DMS114 treated with DMSO at 0.1 percent for 48 hours (cell line): ENCODE data around the gene DPY19L1.
"Not testable (repeated sequence)": the region's sequence is repeated elsewhere in the genome, so short reads cannot be mapped to it uniquely, and the experiment has no call there.

ENCODE experiments used
- DNase-seq: peaks from one replicate; lab custom pipeline; 2025; ENCODE audit not compliant: unreplicated experiment; lab: John Stamatoyannopoulos, UW

The DPY19L1 gene

GRCh38 chr7:35035511-35035961 is 1.7 kb downstream of the DPY19L1 start:
- no peak for DNase-seq

GRCh38 chr7:35032166-35032565 is 5.1 kb downstream of the DPY19L1 start:
- no peak for DNase-seq

- no peak for DNase-seq
Observed at GRCh38 chr7:35030848-35031247, 6.4 kb downstream of the DPY19L1 start.

DNA sequence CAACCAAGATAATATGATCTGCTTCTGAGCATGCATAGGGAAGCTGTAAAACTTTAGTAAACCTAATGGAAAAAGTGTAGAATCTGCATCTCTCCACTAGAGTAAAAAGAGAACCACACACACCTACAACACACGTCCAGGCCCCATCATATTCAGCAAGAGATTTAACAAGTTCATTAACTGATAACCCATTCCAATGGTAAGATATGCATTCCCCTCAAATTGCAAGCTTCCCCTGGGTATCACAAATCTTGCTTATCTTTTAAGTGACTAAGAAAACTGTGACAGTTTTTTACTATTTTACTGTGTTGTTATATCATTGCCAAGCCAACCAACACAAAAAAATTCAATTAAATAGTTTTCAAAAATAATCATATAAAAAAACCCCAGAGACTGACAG is 8.0 kb downstream of the DPY19L1 start:
- no peak for DNase-seq

DNA sequence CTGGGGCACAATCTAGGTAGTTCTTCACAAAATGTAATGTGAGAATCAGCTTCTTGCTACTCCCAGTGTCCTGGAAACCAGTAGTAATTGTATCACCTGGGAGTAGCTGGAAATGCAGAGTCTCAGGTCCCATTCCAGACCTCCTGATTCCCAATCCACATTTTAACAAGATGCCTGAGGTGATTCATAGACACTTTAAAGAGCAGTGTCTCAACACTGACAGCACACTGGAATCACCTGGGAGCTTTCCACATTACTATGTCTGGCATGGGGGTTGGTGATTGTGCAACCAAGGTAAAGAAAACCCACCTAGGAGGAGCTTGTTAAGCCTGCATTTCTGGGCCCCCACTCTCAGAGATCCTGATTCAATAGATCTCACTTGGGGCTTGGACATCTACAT is 11.1 kb downstream of the DPY19L1 start:
- no peak for DNase-seq

DNA sequence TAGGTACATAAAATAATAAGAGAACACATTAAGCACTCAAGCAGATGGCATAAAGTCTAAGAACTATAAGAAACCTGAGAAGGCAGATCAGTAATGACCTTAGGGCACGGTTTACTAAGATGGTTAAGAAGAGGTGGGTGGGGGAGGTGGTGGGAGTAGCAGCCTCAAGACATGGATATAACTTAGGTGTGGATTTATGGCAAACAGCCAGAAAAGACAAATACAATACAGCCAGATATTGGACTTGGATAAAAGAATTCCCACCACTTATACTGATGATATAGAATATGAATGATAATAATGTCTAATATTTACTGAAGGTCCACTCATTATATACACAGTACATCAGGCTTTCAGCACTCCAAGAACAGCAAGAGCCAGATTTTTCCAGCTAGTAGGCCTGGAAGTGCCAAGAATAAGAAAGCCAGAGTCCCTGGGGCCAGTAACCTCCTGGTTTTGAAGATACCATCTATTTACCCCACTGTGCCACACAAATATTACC is 11.9 kb downstream of the DPY19L1 start:
- no peak for DNase-seq

DNA sequence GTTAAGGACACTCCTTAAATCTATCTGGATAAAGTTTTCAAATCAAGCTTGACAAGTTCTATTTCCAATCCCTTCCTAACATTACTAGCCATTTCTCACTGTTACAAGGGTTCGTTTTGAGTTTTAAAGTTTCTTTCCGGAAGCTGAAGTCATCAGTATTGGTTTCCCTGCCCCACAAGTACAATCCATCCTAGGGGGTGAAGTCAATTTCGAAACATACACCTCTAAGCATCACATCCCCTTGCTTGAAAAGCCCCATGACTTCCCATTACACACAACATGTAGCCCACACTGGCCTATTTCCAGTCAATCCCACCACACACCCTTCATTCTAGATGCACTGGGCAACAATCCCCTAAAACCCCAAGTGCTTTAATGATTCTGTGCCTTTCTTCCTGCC is 13.0 kb downstream of the DPY19L1 start:
- DNase-seq = no peak

- no peak for DNase-seq
Observed at GRCh38 chr7:35022725-35023124, 14.6 kb downstream of the DPY19L1 start.

- no peak for DNase-seq
Observed at GRCh38 chr7:35021445-35021844, 15.8 kb downstream of the DPY19L1 start.

DNA sequence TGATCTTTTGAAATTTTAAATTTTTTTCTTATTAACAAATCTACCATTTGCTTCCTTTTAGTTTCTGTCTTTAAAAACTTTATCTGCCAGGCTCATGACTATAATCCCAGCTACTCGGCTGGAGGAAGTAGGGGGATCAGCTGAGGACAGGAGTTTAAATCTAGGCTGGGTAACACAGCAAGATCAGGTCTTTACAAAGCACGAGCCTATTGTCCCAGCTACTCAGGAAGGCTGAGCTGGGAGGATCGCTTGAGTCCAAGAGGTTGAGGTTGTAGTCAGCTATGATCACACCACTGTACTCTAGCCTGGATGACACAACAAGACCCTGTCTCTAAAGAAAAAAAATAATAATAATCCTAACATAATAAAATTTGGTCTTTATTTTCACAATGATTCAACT is 17.5 kb downstream of the DPY19L1 start:
- no peak for DNase-seq

GRCh38 chr7:35019179-35019729 is 18.0 kb downstream of the DPY19L1 start:
- no peak for DNase-seq

- DNase-seq = no peak
Observed at GRCh38 chr7:35015346-35015859, 21.9 kb downstream of the DPY19L1 start.

DNA sequence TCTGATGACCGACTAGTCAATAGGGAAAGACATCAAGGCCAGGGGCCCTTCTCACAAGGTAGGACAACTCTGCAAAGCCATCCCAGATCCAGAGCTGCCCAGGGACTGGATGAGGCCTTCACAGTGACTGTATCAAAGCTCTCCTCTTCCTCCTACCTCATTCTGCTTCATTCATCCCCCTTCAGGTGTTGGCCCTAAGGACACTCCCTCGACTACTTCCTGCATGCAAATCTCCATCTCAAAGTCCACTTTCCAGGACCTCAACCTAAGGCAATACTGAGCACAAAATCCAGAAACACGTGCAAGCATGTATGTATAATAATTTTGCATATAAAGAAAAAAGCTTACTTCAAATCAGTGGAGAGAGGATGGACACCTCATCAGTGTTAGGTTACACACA is 25.1 kb downstream of the DPY19L1 start:
- no peak for DNase-seq

DNA sequence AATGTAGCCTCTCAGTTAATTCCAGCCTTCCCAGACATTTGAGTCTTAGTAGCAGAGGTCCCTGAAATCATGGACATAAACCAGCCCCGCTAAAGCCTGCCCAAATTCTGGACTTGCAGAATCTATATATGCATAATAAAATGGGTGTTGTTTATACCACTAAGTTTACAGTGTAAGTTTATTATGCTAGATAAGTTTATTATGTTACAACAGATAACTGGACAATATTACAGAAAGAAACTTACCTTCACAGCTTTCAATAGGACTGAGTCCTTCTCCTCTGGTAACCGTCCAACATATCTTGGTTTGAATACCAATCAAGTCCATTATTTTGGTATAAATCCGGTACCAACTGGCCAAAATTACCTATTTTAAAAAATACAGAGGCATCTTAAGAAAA is 26.2 kb downstream of the DPY19L1 start:
- no peak for DNase-seq

DNA sequence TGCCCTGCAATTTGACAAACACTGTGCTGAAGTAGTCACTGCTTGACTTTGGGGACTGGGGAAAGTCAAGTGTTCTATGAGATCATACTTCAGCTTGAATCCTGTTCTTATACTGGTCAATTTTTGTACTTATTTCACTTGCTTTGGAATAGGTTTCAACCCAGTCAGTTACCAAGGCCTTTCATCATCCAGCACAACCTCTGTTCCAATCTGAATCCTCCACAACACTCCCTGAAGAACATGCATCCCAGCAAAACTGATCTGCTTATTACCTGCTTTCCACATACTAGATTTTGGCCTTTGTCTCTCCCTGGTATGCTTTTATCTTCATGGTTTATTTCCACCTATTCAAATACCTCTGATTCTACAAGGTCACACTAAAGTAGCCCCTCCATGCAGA is 29.5 kb downstream of the DPY19L1 start:
- DNase-seq = no peak

DNA sequence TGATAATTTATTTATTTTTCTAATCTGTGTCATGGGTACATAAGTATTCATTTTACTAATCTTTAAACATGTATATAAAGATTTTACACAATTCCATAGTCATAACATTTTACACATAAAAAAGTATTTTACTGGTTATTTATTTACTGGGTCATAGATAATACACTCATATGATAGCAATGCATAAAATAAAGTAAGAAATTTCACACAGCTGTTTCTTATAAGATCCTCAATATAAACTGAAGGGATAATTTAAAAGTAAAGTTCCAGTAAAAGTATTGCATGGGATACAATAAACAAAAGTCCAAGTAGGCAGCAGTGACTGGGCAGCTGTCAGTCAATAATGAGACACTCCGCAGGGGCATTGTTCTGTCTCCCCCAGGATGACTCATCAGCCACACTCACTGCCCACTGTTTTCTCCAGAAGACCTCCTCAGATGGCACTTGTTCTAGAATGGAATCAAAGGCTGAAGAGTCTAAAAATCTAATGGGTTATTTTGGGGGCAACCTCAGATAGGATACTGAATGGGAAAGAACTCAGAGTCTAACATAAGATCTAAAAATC is 32.7 kb downstream of the DPY19L1 start:
- DNase-seq = no peak

DNA sequence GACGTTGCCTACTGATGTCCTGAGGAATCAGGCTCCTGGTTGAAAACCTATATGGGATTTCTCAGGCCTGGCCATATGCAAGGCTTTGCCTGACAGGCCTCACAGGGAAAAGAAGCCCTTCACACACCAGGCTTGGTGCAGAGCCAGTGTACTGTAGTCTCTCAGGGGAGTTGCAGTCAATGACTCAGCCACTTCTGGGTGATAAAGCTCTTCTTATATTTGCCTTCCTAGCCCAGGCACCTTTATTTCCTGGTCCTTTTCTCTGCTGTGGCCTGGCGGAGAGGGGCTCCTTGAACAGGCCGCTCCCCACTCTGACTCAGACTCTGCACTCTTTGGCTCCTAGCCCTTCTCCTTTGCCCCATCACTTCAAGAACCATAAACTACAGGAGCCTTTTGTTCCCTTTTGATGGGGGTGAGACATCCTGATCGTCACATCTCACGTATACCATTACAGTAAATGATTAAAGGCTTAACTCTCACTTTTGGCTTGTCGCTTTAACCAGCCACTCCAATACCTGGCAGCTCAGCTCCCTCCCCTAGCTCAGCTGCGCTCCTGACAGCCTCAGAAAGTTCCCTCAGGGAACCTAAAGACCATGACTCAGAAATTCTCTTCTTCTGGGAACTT is 33.5 kb downstream of the DPY19L1 start:
- no peak for DNase-seq

DNA sequence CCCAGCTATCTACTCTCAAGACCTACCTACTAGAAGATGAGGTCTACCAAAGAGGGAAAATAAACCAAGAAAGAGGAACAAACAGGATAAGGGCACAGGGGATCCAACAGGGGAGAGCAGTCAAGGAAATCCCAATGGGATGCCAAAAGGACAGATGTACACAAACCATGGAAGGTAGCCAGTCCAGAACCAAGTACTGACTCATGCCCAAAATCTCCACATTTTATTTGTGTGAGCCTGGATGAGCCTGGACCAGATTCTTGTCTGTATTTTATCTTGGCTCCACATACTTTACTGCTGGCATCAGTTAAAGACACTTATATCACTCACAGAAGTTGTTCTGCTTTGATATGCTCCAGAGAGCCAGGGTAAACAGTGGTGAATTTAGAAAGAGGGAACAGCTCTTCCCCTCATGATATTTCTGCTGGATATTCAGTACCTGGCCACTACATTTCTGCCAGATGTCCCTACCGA is 34.1 kb downstream of the DPY19L1 start:
- not testable (repeated sequence) for DNase-seq

DNA sequence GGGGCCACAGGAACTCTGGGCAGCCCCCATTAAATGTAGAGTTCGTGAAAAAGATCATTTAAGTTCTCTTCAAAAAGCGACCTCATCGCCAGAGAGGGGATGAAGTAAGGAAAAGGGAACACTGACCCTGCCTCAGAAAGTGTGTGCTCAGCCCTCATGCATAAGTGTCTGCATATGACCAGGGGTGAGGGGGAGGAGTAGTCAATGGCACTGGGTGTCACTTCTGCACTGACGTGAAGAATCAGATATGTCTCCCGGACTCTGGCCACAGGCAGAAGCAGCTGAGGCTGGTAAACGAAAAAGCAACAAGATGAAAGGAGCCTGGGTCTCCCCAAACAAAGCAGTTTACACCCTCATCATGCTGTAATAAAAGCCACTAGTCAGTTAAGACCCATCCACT is 39.0 kb downstream of the DPY19L1 start:
- not testable (repeated sequence) for DNase-seq

DNA sequence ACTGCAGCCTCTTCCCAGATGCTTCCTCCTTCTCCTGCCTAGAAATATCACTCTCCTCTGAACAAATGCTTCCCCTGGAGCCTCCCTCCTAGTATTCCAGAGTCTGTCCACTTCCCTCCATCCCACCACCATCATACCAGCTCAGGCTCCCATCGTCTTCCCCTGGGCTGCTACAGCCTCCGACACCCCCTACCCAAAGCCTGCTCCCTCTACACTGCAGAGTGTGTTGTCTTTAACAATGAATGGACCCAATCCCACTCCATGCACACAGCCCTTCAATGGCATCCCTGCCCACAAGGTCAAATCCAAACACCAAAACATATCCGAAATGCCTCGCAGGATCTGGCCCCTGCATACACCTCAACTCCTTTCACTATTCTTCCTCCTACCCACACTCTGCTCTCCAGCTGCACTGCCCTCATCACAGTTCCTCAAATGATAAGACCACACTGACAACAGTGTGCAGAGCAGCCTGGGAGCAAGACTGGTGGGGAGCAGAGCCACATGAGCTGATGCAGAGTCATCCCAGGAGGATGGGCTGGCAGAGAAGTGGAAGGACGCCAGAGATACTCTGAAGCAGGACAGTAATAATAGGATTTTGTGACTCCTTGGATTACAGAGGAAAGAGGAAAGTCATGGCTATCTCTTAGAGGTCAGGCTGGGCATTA is 40.7 kb downstream of the DPY19L1 start:
- not testable (repeated sequence) for DNase-seq

- DNase-seq = no peak
Observed at GRCh38 chr7:34995757-34996156, 41.5 kb downstream of the DPY19L1 start.
